Measurements from ENCODE around the gene ROPN1.

DNA sequence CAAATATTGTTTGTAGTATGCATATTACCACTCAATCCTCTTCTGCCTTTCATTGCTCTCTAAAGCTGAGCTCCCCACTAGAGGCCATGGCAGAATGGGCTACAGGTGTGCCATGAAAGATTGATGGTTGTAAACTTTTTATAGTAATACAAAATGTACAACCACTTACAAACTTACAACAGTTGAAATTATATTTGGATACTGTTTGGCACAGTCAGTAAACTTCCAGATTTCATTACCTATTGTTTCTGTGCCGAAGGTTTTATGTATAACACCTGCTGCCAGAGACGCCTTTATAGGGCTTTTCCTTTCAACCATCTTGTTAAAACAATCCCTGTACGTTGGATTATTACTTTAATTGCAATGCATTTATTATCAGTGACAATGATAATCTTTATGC is 7.0 kb downstream of the ROPN1 start:
- TF ChIP-seq EZH2 (IDR thresholded peaks at IDR 0.05; ENCODE audit: low read length, unreplicated experiment) = no peak
- TF ChIP-seq, protein P1, sequence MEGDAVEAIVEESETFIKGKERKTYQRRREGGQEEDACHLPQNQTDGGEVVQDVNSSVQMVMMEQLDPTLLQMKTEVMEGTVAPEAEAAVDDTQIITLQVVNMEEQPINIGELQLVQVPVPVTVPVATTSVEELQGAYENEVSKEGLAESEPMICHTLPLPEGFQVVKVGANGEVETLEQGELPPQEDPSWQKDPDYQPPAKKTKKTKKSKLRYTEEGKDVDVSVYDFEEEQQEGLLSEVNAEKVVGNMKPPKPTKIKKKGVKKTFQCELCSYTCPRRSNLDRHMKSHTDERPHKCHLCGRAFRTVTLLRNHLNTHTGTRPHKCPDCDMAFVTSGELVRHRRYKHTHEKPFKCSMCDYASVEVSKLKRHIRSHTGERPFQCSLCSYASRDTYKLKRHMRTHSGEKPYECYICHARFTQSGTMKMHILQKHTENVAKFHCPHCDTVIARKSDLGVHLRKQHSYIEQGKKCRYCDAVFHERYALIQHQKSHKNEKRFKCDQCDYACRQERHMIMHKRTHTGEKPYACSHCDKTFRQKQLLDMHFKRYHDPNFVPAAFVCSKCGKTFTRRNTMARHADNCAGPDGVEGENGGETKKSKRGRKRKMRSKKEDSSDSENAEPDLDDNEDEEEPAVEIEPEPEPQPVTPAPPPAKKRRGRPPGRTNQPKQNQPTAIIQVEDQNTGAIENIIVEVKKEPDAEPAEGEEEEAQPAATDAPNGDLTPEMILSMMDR (conservative IDR thresholded peaks at IDR 0.05; ENCODE audit: low read depth, low read length) = no peak

Measured in PC-3 (cell line).